A549 (cell line): ENCODE measurements around the gene PTHLH. TPM values are rescaled to one million over a fixed set of nuclear protein-coding genes. Genes with fewer than 3 reads are reported as not detected.

Experiments
- BCL3 ChIP-seq: fragments of >200 bp; sonication (Bioruptor Twin); formaldehyde crosslinking; IDR thresholded peaks from 3 replicates; pipeline ENCODE4 v1.6.1; 2016
- BHLHE40 ChIP-seq: IDR thresholded peaks from 2 replicates; pipeline ENCODE4 v1.6.1; 2012; ENCODE audit warnings: low read depth, low read length, inconsistent platforms
- CBX2 ChIP-seq: fragments of 200-600 bp; sonication (generic); IDR thresholded peaks from 2 replicates; pipeline ENCODE4 v1.6.1; 2016; ENCODE audit warnings: low read depth, mild to moderate bottlenecking, borderline replicate concordance
- CBX8 ChIP-seq: fragments of 200-600 bp; sonication (generic); IDR thresholded peaks from 2 replicates; pipeline ENCODE4 v1.6.1; 2016
- CHD2 ChIP-seq: fragments of 150-350 bp; IDR thresholded peaks from 2 replicates; pipeline ENCODE4 v1.6.1; 2014; ENCODE audit warnings: low read length; ENCODE audit not compliant: partially characterized antibody
- CHD4 ChIP-seq: fragments of 200-600 bp; sonication (generic); IDR thresholded peaks from 2 replicates; pipeline ENCODE4 v1.6.1; 2016; ENCODE audit warnings: antibody characterized with exemption, mild to moderate bottlenecking, borderline replicate concordance
- E2F6 ChIP-seq: IDR thresholded peaks from 2 replicates; pipeline ENCODE4 v1.6.1; 2012; ENCODE audit warnings: low read depth, borderline replicate concordance
- EHMT2 ChIP-seq: fragments of 200-600 bp; sonication (generic); IDR thresholded peaks from 2 replicates; pipeline ENCODE4 v1.6.1; 2016; ENCODE audit warnings: antibody characterized with exemption, low read depth, mild to moderate bottlenecking, moderate library complexity
- ELK1 ChIP-seq: fragments of 150-350 bp; IDR thresholded peaks from 2 replicates; pipeline ENCODE4 v1.6.1; 2014; ENCODE audit warnings: low read depth, mild to moderate bottlenecking, low read length
- EP300 ChIP-seq, 2 experiments: fragments of >200 bp; sonication (Bioruptor Twin); formaldehyde crosslinking; IDR thresholded peaks; 2 replicates in 1 of 2; 3 replicates in 1 of 2; pipeline ENCODE4 v1.6.1; 2016 to 2017
- ESRRA ChIP-seq: fragments of 150-350 bp; IDR thresholded peaks from 2 replicates; pipeline ENCODE4 v1.6.1; 2014; ENCODE audit warnings: mild to moderate bottlenecking, low read length, borderline replicate concordance
- FOSB ChIP-seq: fragments of 250-450 bp; sonication (Bioruptor Pico); IDR thresholded peaks from 2 replicates; pipeline ENCODE4 v1.5.0; 2020; ENCODE audit warnings: mild to moderate bottlenecking, moderate library complexity
- FOSL2 ChIP-seq, 2 experiments: fragments of 450-650 bp in 1 of 2; fragments of >200 bp in 1 of 2; sonication (Bioruptor Twin) in 1 of 2; formaldehyde crosslinking; IDR thresholded peaks; 2 replicates each; pipeline versions ENCODE4 v1.5.0 to v1.6.1; 2016 to 2020; ENCODE audit warnings: mild to moderate bottlenecking in 1 of 2, moderate library complexity in 1 of 2
- FOXS1 ChIP-seq: fragments of 250-450 bp; sonication (Bioruptor Pico); IDR thresholded peaks from 2 replicates; pipeline ENCODE4 v1.5.0; 2020; ENCODE audit warnings: mild to moderate bottlenecking, moderate library complexity
- HES2 ChIP-seq: fragments of >200 bp; sonication (Bioruptor Twin); formaldehyde crosslinking; IDR thresholded peaks from 2 replicates; pipeline ENCODE4 v1.6.1; 2016
- HOXB13 ChIP-seq: fragments of 250-450 bp; sonication (Bioruptor Pico); IDR thresholded peaks from 2 replicates; pipeline ENCODE4 v1.5.0; 2020; ENCODE audit warnings: low read depth, mild to moderate bottlenecking, moderate library complexity
- HOXB5 ChIP-seq: fragments of 250-450 bp; sonication (Bioruptor Pico); IDR thresholded peaks from 2 replicates; pipeline ENCODE4 v1.5.0; 2020; ENCODE audit warnings: mild to moderate bottlenecking, moderate library complexity
- JUN ChIP-seq, 2 experiments: fragments of >200 bp; sonication (Bioruptor Twin); formaldehyde crosslinking; IDR thresholded peaks; 2 replicates in 1 of 2; 3 replicates in 1 of 2; pipeline ENCODE4 v1.6.1; 2016 to 2017
- JUNB ChIP-seq: fragments of >200 bp; sonication (Bioruptor Twin); formaldehyde crosslinking; IDR thresholded peaks from 2 replicates; pipeline ENCODE4 v1.6.1; 2016
- KDM1A ChIP-seq: fragments of 200-600 bp; sonication (generic); IDR thresholded peaks from 2 replicates; pipeline ENCODE4 v1.6.1; 2016; ENCODE audit warnings: low read depth, mild to moderate bottlenecking
- KDM5A ChIP-seq: fragments of 200-600 bp; sonication (generic); IDR thresholded peaks from 2 replicates; pipeline ENCODE4 v1.6.1; 2016; ENCODE audit warnings: antibody characterized with exemption, mild to moderate bottlenecking
- MAFK ChIP-seq: fragments of 450-650 bp; IDR thresholded peaks from 2 replicates; pipeline ENCODE4 v1.6.1; 2014; ENCODE audit not compliant: partially characterized antibody
- MAX ChIP-seq: IDR thresholded peaks from 2 replicates; pipeline ENCODE4 v1.6.1; 2012
- MYC ChIP-seq: IDR thresholded peaks from 2 replicates; pipeline ENCODE4 v1.6.1; 2012; ENCODE audit warnings: mild to moderate bottlenecking, inconsistent platforms, low read length, improper control_type of control experiment, borderline replicate concordance
- NFE2L2 ChIP-seq: fragments of 150-350 bp; conservative IDR thresholded peaks from 2 replicates; pipeline ENCODE4 v1.6.1; 2014; ENCODE audit warnings: low read length
- PHF8 ChIP-seq: fragments of 200-600 bp; sonication (generic); IDR thresholded peaks from 2 replicates; pipeline ENCODE4 v1.6.1; 2016; ENCODE audit warnings: low read depth, mild to moderate bottlenecking, antibody characterized with exemption, moderate library complexity, borderline replicate concordance
- POLR2AphosphoS2 ChIP-seq: conservative IDR thresholded peaks from 2 replicates; pipeline ENCODE4 v1.6.1; 2012; ENCODE audit warnings: low read length, improper control_type of control experiment, inconsistent platforms
- RAD21 ChIP-seq, 2 experiments: fragments of >200 bp in 1 of 2; sonication (Bioruptor Twin) in 1 of 2; formaldehyde crosslinking in 1 of 2; IDR thresholded peaks in 1 of 2; conservative IDR thresholded peaks in 1 of 2; 2 replicates in 1 of 2; 3 replicates in 1 of 2; pipeline ENCODE4 v1.6.1; 2012 to 2018; ENCODE audit warnings: inconsistent platforms in 1 of 2
- RARB ChIP-seq: fragments of 250-450 bp; sonication (Bioruptor Pico); IDR thresholded peaks from 2 replicates; pipeline ENCODE4 v1.8.0; 2021; ENCODE audit warnings: mild to moderate bottlenecking, moderate library complexity
- RCOR1 ChIP-seq: fragments of 150-350 bp; IDR thresholded peaks from 2 replicates; pipeline ENCODE4 v1.6.1; 2014; ENCODE audit warnings: antibody characterized with exemption, low read length, low read depth
- RNF2 ChIP-seq: fragments of 200-600 bp; sonication (generic); IDR thresholded peaks from 2 replicates; pipeline ENCODE4 v1.6.1; 2016; ENCODE audit warnings: low read depth, mild to moderate bottlenecking, antibody characterized with exemption, moderate library complexity, borderline replicate concordance
- SREBF2 ChIP-seq: fragments of 450-650 bp; IDR thresholded peaks from 2 replicates; pipeline ENCODE4 v1.6.1; 2014; ENCODE audit warnings: mild to moderate bottlenecking, moderate library complexity
- USF2 ChIP-seq: fragments of 450-650 bp; IDR thresholded peaks from 2 replicates; pipeline ENCODE4 v1.6.1; 2014; ENCODE audit warnings: antibody characterized with exemption
- ZC3H11A ChIP-seq: fragments of 450-650 bp; IDR thresholded peaks from 2 replicates; pipeline ENCODE4 v1.6.1; 2014; ENCODE audit warnings: antibody characterized with exemption, mild to moderate bottlenecking
- ZNF302 ChIP-seq: fragments of 250-450 bp; sonication (Bioruptor Pico); IDR thresholded peaks from 2 replicates; pipeline ENCODE4 v1.9.0; 2021; ENCODE audit warnings: inconsistent platforms, mild to moderate bottlenecking, moderate library complexity
- ZSCAN20 ChIP-seq: fragments of 250-450 bp; sonication (Bioruptor Pico); IDR thresholded peaks from 2 replicates; pipeline ENCODE4 v1.8.0; 2022; ENCODE audit warnings: mild to moderate bottlenecking, moderate library complexity
- polyA plus RNA-seq, 4 experiments: library from polyadenylated mRNA; depleted of rRNA in 3 of 4; stranded (reverse); fragments of >200 nt; fragmentation: RNase III in 1 of 4; extraction: RNeasy Plus Mini Kit Qiagen cat#74134 plus additional on column Dnase treatment in 1 of 4; gene quantifications; 2 replicates in 3 of 4; 3 replicates in 1 of 4; pipeline ENCODE4 v1.2.3, GENCODE V29; 2011 to 2017

Gene PTHLH
- polyA plus RNA-seq, 2 of the 4 experiments (the other 2 are of a cell fraction) = 10.9 to 27.9 TPM

- peak; percentile 70 to 94; a peak in 2 of 5 replicates for TF ChIP-seq JUN (IDR thresholded peaks at IDR 0.05)
- TF ChIP-seq JUNB = peak; percentile 97
- no peak for TF ChIP-seq HOXB13 (CRISPR knock-in tag)
- TF ChIP-seq ZNF302 = no peak
- TF ChIP-seq RARB (CRISPR knock-in tag) = no peak
- TF ChIP-seq BCL3 = peak; percentile 93; the same call in 2 of the 3 replicates
- TF ChIP-seq EHMT2 = no peak
- no peak for TF ChIP-seq CBX2
- no peak for TF ChIP-seq RNF2
- no peak for TF ChIP-seq POLR2AphosphoS2
- TF ChIP-seq CHD2 = no peak
- TF ChIP-seq NFE2L2 = no peak
- no peak for TF ChIP-seq RCOR1
- TF ChIP-seq FOSL2 (IDR thresholded peaks at IDR 0.05) = peak; percentile 78
- peak; percentile 95 for TF ChIP-seq FOSL2 (CRISPR knock-in tag; IDR thresholded peaks at IDR 0.05)
- TF ChIP-seq FOXS1 (CRISPR knock-in tag) = peak; percentile 89; the same call in 1 of the 2 replicates
- no peak for TF ChIP-seq KDM5A
- TF ChIP-seq FOSB (CRISPR knock-in tag) = no peak
- peak; percentile 44; the same call in 1 of the 2 replicates for TF ChIP-seq MAX
- TF ChIP-seq HES2 = peak; percentile 59
- TF ChIP-seq E2F6 = no peak
- TF ChIP-seq MYC = no peak
- no peak for TF ChIP-seq PHF8
- no peak for TF ChIP-seq CBX8
- no peak for TF ChIP-seq KDM1A
- TF ChIP-seq CHD4 = no peak
- TF ChIP-seq ESRRA = no peak
- no peak for TF ChIP-seq ZC3H11A
- TF ChIP-seq MAFK = no peak
- TF ChIP-seq ELK1 = no peak
- TF ChIP-seq EP300 (IDR thresholded peaks at IDR 0.05) = peak; percentile 78 to 90; a peak in 3 of 5 replicates
- no peak for TF ChIP-seq ZSCAN20 (CRISPR knock-in tag)
- TF ChIP-seq USF2 = no peak
- TF ChIP-seq SREBF2 = no peak
- peak; percentile 34 to 57; a peak in 3 of 5 replicates for TF ChIP-seq RAD21 (conservative IDR thresholded peaks at IDR 0.05 in 1 of 2, IDR thresholded peaks at IDR 0.05 in 1 of 2)
- TF ChIP-seq HOXB5 (CRISPR knock-in tag) = no peak
- TF ChIP-seq BHLHE40 = no peak
Observed at GRCh38 chr12:28021704-28022103, 49.2 kb upstream of the PTHLH start (continued).
